Immature natural killer cell (primary cell): ENCODE data around the gene RBKS. TPM values are rescaled to one million over a fixed set of nuclear protein-coding genes. Genes with fewer than 3 reads are reported as not detected.

Experiments used
- DNase-seq, 3 donors: peaks; one replicate each; pipeline ENCODE4 v3.0.0; 2022; ENCODE audit warnings: mixed read lengths in 1 of 3
- H3K27ac Mint-ChIP-seq, 6 donors: one replicate each; pipeline ENCODE4 v1.8.0; 2020; ENCODE audit warnings: mixed read lengths in 6 of 6, mild to moderate bottlenecking in 5 of 6, inconsistent platforms in 4 of 6, moderate library complexity in 3 of 6
- H3K27me3 Mint-ChIP-seq, 3 donors: one replicate each; pipeline ENCODE4 v1.8.0; 2020 to 2021; ENCODE audit warnings: low read depth in 3 of 3, mild to moderate bottlenecking in 3 of 3, mixed read lengths in 3 of 3, moderate library complexity in 3 of 3, inconsistent platforms in 1 of 3
- H3K36me3 Mint-ChIP-seq, 3 donors: one replicate each; pipeline ENCODE4 v1.8.0; 2020; ENCODE audit warnings: mixed read lengths in 3 of 3, inconsistent platforms in 2 of 3, mild to moderate bottlenecking in 2 of 3
- H3K4me1 Mint-ChIP-seq, 2 donors: one replicate each; pipeline ENCODE4 v1.8.0; 2020; ENCODE audit warnings: inconsistent platforms in 2 of 2, mild to moderate bottlenecking in 2 of 2, mixed read lengths in 2 of 2, moderate library complexity in 1 of 2
- H3K4me3 Mint-ChIP-seq, 5 donors: one replicate each; pipeline ENCODE4 v1.8.0; 2020; ENCODE audit warnings: mild to moderate bottlenecking in 5 of 5, mixed read lengths in 5 of 5, inconsistent platforms in 3 of 5, moderate library complexity in 3 of 5
- H3K9me3 Mint-ChIP-seq, 6 donors: one replicate each; pipeline ENCODE4 v1.8.0; 2020; ENCODE audit warnings: mild to moderate bottlenecking in 6 of 6, mixed read lengths in 6 of 6, inconsistent platforms in 4 of 6, moderate library complexity in 3 of 6
- polyA plus RNA-seq, 3 donors: library from polyadenylated mRNA; unstranded; fragments of 300-500 nt; fragmentation: Illumina TruSeq; gene quantifications; one replicate each; pipeline ENCODE4 v1.2.3, GENCODE V29; 2021

Gene RBKS
- polyA plus RNA-seq, 3 donors from 2014 or later: 1.3 to 3.4 (median 2.9) TPM

- no peaks in the 10 kb centered on the region for H3K27me3 Mint-ChIP-seq
- no peak overlapping the region for H3K4me3 Mint-ChIP-seq
- no peaks in the 10 kb centered on the region for H3K4me1 Mint-ChIP-seq
- no peaks in the 10 kb centered on the region for H3K9me3 Mint-ChIP-seq
- no peak overlapping the region for H3K27ac Mint-ChIP-seq
- no peak for DNase-seq
- H3K36me3 Mint-ChIP-seq: peaks cover 0 to 11% (median 4%) of the 10 kb centered on the region in 3 donors
These were observed 94.9 kb downstream of the RBKS start for GRCh38 chr2:27795093-27795834.

GRCh38 chr2:27792759-27793158 is 97.4 kb downstream of the RBKS start:
- Mint-ChIP-seq H3K4me3 (no peak overlapping the region), H3K27ac (no peak overlapping the region), H3K4me1 (no peaks in the 10 kb centered on the region), H3K27me3 (no peaks in the 10 kb centered on the region), H3K9me3 (no peaks in the 10 kb centered on the region), H3K36me3 (peaks cover 0 to 4% (median 3%) of the 10 kb centered on the region in 3 donors)
- no peak for DNase-seq

DNA sequence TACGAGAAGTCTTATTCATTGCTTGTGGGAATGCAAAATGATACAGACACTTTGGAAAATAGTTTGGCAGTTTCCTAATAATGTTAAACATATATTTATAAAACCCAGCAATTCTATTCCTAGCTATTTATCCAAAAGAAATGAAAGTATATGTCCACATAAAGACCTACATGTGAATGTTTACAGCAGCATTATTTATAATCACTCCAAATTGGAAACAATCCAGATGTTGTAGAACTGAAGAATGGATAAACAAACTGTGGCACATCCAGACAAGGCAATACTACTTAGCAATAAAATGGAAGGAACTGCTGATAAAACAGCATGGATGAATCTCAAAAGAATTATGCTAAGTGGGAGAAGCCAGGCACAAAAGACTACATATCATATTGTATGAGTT is 99.4 kb downstream of the RBKS start:
- Mint-ChIP-seq H3K4me1 (no peaks in the 10 kb centered on the region), H3K27me3 (no peaks in the 10 kb centered on the region), H3K4me3 (no peak overlapping the region), H3K27ac (no peak overlapping the region), H3K9me3 (no peaks in the 10 kb centered on the region), H3K36me3 (peaks cover 0 to 4% (median 0%) of the 10 kb centered on the region in 3 donors)
- DNase-seq: no peak

GRCh38 chr2:27782701-27783100 is 107.5 kb downstream of the RBKS start:
- Mint-ChIP-seq H3K9me3 (no peaks in the 10 kb centered on the region), H3K36me3 (peaks cover 10 to 22% (median 14%) of the 10 kb centered on the region in 3 donors), H3K27ac (no peak overlapping the region), H3K4me3 (no peak overlapping the region), H3K4me1 (peaks cover 5 to 22% of the 10 kb centered on the region in 2 donors), H3K27me3 (no peaks in the 10 kb centered on the region)
- no peak for DNase-seq

- Mint-ChIP-seq H3K4me1 (peaks cover 7 to 29% of the 10 kb centered on the region in 2 donors), H3K9me3 (no peaks in the 10 kb centered on the region), H3K4me3 (no peak overlapping the region), H3K27ac (peak overlapping the region in 1 of 6 donors; percentile 17), H3K36me3 (peaks cover 10 to 22% (median 14%) of the 10 kb centered on the region in 3 donors), H3K27me3 (no peaks in the 10 kb centered on the region)
- DNase-seq: no peak
These were observed 108.7 kb downstream of the RBKS start for GRCh38 chr2:27781496-27781895.

GRCh38 chr2:27779417-27780055 is 110.7 kb downstream of the RBKS start:
- Mint-ChIP-seq H3K4me3 (no peak overlapping the region), H3K27me3 (no peaks in the 10 kb centered on the region), H3K27ac (peak overlapping the region in 4 of 6 donors; percentile 1 to 53 (median 14)), H3K9me3 (no peaks in the 10 kb centered on the region), H3K36me3 (peaks cover 9 to 21% (median 16%) of the 10 kb centered on the region in 3 donors), H3K4me1 (peaks cover 7 to 34% of the 10 kb centered on the region in 2 donors)
- no peak for DNase-seq

GRCh38 chr2:27776696-27777095 is 113.5 kb downstream of the RBKS start:
- Mint-ChIP-seq H3K9me3 (no peaks in the 10 kb centered on the region), H3K4me3 (no peak overlapping the region), H3K4me1 (peaks cover 32 to 62% of the 10 kb centered on the region in 2 donors), H3K36me3 (peaks cover 11 to 18% (median 18%) of the 10 kb centered on the region in 3 donors), H3K27me3 (peaks cover 0 to 6% (median under 1%) of the 10 kb centered on the region in 3 donors), H3K27ac (peak overlapping the region in 1 of 6 donors; percentile 11)
- DNase-seq: no peak

- Mint-ChIP-seq H3K9me3 (no peaks in the 10 kb centered on the region), H3K27me3 (peaks cover 2 to 11% (median 3%) of the 10 kb centered on the region in 3 donors), H3K27ac (peak overlapping the region in 3 of 6 donors; percentile 11 to 47 (median 22)), H3K4me1 (peaks cover 38 to 64% of the 10 kb centered on the region in 2 donors), H3K4me3 (no peak overlapping the region), H3K36me3 (peaks cover 11 to 18% (median 14%) of the 10 kb centered on the region in 3 donors)
- DNase-seq: no peak
These were observed 114.1 kb downstream of the RBKS start for GRCh38 chr2:27776097-27776496.

DNA sequence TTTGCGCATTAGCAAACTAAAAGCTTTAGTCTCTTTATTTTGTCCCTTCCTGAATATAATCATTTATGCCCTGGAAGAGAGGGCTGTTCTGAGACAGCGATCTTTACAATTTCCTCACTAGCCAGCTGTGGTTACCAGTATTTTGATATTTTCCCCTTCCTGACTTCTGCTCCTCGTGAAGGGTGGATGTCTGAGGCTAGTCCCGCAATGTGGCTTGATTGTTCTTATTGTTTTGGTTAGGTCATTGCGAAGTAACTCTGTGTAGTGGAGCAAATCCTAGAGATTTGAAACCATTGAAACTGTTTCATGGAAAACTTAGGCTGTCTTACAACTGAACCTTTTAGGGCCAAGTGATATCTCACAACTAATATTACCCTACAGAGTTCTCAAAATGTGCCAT is 116.2 kb downstream of the RBKS start:
- peaks cover 3 to 12% (median 4%) of the 10 kb centered on the region in 3 donors for H3K27me3 Mint-ChIP-seq
- no peak for DNase-seq
- H3K27ac Mint-ChIP-seq: peak overlapping the region in 3 of 6 donors; percentile 30 to 66 (median 50)
- H3K4me3 Mint-ChIP-seq: peak overlapping the region in 4 of 5 donors; percentile 27 to 67 (median 44)
- no peaks in the 10 kb centered on the region for H3K9me3 Mint-ChIP-seq
- H3K4me1 Mint-ChIP-seq: peaks cover 43 to 60% of the 10 kb centered on the region in 2 donors
- peaks cover 6 to 11% (median 8%) of the 10 kb centered on the region in 3 donors for H3K36me3 Mint-ChIP-seq

- Mint-ChIP-seq H3K27me3 (peaks cover 3 to 12% (median 4%) of the 10 kb centered on the region in 3 donors), H3K36me3 (peaks cover 4 to 7% (median 4%) of the 10 kb centered on the region in 3 donors), H3K4me1 (peaks cover 38 to 50% of the 10 kb centered on the region in 2 donors), H3K9me3 (no peaks in the 10 kb centered on the region), H3K4me3 (peak overlapping the region; percentile 75 to 100 (median 99)), H3K27ac (peak overlapping the region; percentile 58 to 100 (median 76))
- DNase-seq: no peak
These were observed 117.4 kb downstream of the RBKS start for GRCh38 chr2:27772804-27773203.

- Mint-ChIP-seq H3K9me3 (no peaks in the 10 kb centered on the region), H3K27ac (peak within 1 kb of the TSS; percentile 97 to 100 (median 100)), H3K4me1 (peaks cover 36 to 43% of the 10 kb centered on the region in 2 donors), H3K4me3 (peak within 1 kb of the TSS; percentile 98 to 100 (median 100)), H3K27me3 (peaks cover 3 to 12% (median 4%) of the 10 kb centered on the region in 3 donors), H3K36me3 (peaks cover 4 to 7% (median 4%) of the 10 kb centered on the region in 3 donors)
- DNase-seq: peak; percentile 88 to 90 (median 89)
These were observed 118.4 kb downstream of the RBKS start, which contains the start of gene MRPL33 for GRCh38 chr2:27771548-27772335. MRPL33 (plus strand) TSS chr2:27771719; CDS start chr2:27771778, 59 bp downstream.

DNA sequence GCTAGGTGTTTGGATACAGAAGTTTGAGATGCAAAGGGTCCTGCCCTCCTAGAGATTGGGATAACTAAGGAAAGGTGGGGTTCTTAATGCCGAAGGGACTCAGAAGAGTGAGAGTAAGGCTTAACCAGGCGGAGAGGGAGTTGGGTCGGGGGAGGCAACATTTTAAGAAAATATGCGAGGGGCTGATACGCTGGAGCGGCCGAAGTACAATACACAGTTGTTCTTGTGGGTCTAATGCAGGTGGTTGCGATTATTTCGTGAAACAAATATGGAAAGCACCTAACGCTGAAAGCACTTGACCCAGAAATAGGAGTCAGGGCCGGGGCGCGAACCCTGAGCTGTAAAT is 119.0 kb downstream of the RBKS start:
- H3K27ac Mint-ChIP-seq: peak overlapping the region; percentile 97 to 100 (median 100)
- no peak for DNase-seq
- H3K4me1 Mint-ChIP-seq: peaks cover 38 to 46% of the 10 kb centered on the region in 2 donors
- peaks cover 3 to 12% (median 4%) of the 10 kb centered on the region in 3 donors for H3K27me3 Mint-ChIP-seq
- peaks cover 4 to 6% (median 4%) of the 10 kb centered on the region in 3 donors for H3K36me3 Mint-ChIP-seq
- no peaks in the 10 kb centered on the region for H3K9me3 Mint-ChIP-seq
- peak overlapping the region; percentile 98 to 100 (median 100) for H3K4me3 Mint-ChIP-seq

- Mint-ChIP-seq H3K36me3 (no peaks in the 10 kb centered on the region), H3K27ac (peak overlapping the region in 3 of 6 donors; percentile 2 to 73 (median 37)), H3K4me3 (peak overlapping the region; percentile 44 to 76 (median 67)), H3K9me3 (no peaks in the 10 kb centered on the region), H3K27me3 (peaks cover 7 to 8% (median 8%) of the 10 kb centered on the region in 3 donors), H3K4me1 (peaks cover 18% of the 10 kb centered on the region in 2 donors)
- no peak for DNase-seq
These were observed 123.9 kb downstream of the RBKS start for GRCh38 chr2:27766287-27766661.
